Activated CD8-positive, alpha-beta T cell treated with anti-CD3 and anti-CD28 coated beads, Interleukin-2, amount 10 ng/mL, durations not matched to agents 7 days and 5 days (primary cell): ENCODE results near the gene TOLLIP. TPM values are rescaled to one million over a fixed set of nuclear protein-coding genes. Genes with fewer than 3 reads are reported as not detected.
"Not testable (repeated sequence)": the region's sequence is repeated elsewhere in the genome, so short reads cannot be mapped to it uniquely, and the experiment has no call there.

Source experiments
- ATAC-seq: fragments of 150-1000 bp; cut with Tn5 transposase; one replicate; pipeline ENCODE4 v1.10.0; 2021; ENCODE audit warnings: moderate library complexity
- CTCF ChIA-PET: fragments of 350-600 bp; sonication (Branson Sonifier 250); formaldehyde crosslinking; loops from one replicate; lab custom pipeline; 2021; ENCODE audit warnings: antibody characterized with exemption; lab: Charles Lee
- POLR2A ChIA-PET: fragments of 350-600 bp; sonication (Branson Sonifier 250); formaldehyde crosslinking; loops from one replicate; lab custom pipeline; 2021; ENCODE audit warnings: antibody characterized with exemption; lab: Charles Lee
- DNase-seq: peaks from one replicate; pipeline ENCODE4 v3.0.0-alpha.2; 2020
- H3K27ac Mint-ChIP-seq: one replicate; pipeline ENCODE4 v1.8.0; 2021; ENCODE audit warnings: mild to moderate bottlenecking, mixed read lengths
- H3K27me3 Mint-ChIP-seq: one replicate; pipeline ENCODE4 v1.8.0; 2021; ENCODE audit warnings: low read depth, mixed read lengths
- H3K36me3 Mint-ChIP-seq: one replicate; pipeline ENCODE4 v1.8.0; 2021; ENCODE audit warnings: low read depth, mixed read lengths
- H3K4me1 Mint-ChIP-seq: one replicate; pipeline ENCODE4 v1.8.0; 2021; ENCODE audit warnings: low read depth, mixed read lengths
- H3K4me3 Mint-ChIP-seq: one replicate; pipeline ENCODE4 v1.8.0; 2021; ENCODE audit warnings: mild to moderate bottlenecking, mixed read lengths
- H3K9me3 Mint-ChIP-seq: one replicate; pipeline ENCODE4 v1.8.0; 2022; ENCODE audit warnings: mixed read lengths; ENCODE audit not compliant: insufficient read depth
- total RNA-seq, 2 experiments: library from RNA; stranded (reverse); gene quantifications; one replicate each; pipeline ENCODE4 v1.2.3, GENCODE V29; 2021

TOLLIP gene
- total RNA-seq, result 10 to 100 TPM; 27.1 to 34.3 TPM

DNA sequence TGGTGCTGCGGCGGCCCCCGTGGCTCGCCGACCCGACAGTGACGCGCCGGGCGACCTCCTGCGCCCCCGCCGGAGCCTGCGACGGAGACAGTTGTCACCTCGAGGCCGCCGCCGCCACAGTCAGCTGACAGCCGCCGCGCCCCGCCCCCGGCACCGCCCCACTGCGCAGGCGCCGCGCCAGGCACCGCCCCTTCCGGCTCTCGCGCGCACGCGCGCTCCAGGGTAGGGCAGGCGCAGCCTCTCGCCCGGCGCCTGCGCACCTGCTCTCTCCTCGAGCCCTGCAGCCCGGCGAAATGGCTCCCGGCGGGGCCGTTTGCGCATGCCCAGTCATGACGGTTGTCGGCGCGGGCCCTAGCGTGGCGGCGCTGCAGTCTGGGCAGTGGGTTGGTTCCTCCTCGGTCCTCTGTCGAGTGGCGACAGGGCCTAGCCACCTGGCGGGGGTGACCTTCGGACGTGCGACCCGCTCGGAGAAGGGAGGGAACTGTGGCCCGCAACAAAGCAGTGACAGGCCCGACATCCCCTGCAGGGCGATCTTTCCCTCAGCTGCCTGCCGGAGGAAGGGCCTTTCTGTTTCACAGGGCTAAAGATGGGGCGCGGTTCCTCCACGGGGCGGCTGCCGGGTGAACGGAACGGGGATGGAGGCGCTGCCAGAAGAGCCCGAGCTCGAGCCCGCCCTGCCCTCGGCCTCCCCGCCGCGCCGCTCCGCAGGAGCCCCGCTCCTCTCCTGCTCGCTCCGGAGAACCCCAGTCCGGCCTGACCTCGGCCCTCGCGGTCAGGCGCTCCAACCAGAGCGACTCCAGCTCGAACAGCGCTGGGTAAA lies at the start of gene TOLLIP:
Gene TOLLIP, minus strand, starts transcription at position 135 of the 820 bp plus-strand sequence. Its CDS starts 134 bp downstream, at position 1.
- peaks cover 19% of the 10 kb centered on the region for H3K9me3 Mint-ChIP-seq
- POLR2A ChIA-PET, result interaction anchor here (0.7 to 1.5 kb wide), 6 partner anchors 18 to 1135 kb away, joined by 3 to 12 read pairs (median 4); partner anchors contain the start of gene KCNQ1
- CTCF ChIA-PET, result interaction anchor here (1.1 to 1.4 kb wide), 2 partner anchors 73 to 265 kb away, joined by 3 read pairs; no protein-coding TSS in a partner anchor
- peak within 1 kb of the TSS; percentile 96 for H3K27ac Mint-ChIP-seq
- DNase-seq (peak; percentile 97), ATAC-seq (peak; percentile 93)
- H3K4me3 Mint-ChIP-seq, result peak within 1 kb of the TSS; percentile 75
- H3K4me1 Mint-ChIP-seq, result peaks cover 37% of the 10 kb centered on the region
- peaks cover 16% of the 10 kb centered on the region for H3K36me3 Mint-ChIP-seq
- H3K27me3 Mint-ChIP-seq, result peaks cover 17% of the 10 kb centered on the region

- H3K36me3 Mint-ChIP-seq, DNase-seq, H3K27me3 Mint-ChIP-seq, H3K9me3 Mint-ChIP-seq, CTCF ChIA-PET, POLR2A ChIA-PET, ATAC-seq, H3K4me3 Mint-ChIP-seq, H3K4me1 Mint-ChIP-seq, H3K27ac Mint-ChIP-seq: not testable (repeated sequence)
Observed at GRCh38 chr11:1358931-1359330, 49.5 kb upstream of the TOLLIP start.

GRCh38 chr11:1358286-1358685 lies 48.9 kb upstream of the TOLLIP start:
- Mint-ChIP-seq H3K4me1 (no peaks in the 10 kb centered on the region), H3K27me3 (no peaks in the 10 kb centered on the region), H3K4me3 (no peak overlapping the region), H3K27ac (no peak overlapping the region), H3K9me3 (no peaks in the 10 kb centered on the region), H3K36me3 (no peaks in the 10 kb centered on the region)
- POLR2A ChIA-PET, result no interaction called here
- CTCF ChIA-PET, result no interaction called here
- no peak for ATAC-seq
- no peak for DNase-seq

- POLR2A ChIA-PET, result no interaction called here
- H3K27me3 Mint-ChIP-seq, result no peaks in the 10 kb centered on the region
- CTCF ChIA-PET, result no interaction called here
- ATAC-seq (no peak), DNase-seq (no peak)
- no peaks in the 10 kb centered on the region for H3K9me3 Mint-ChIP-seq
- H3K4me1 Mint-ChIP-seq, result no peaks in the 10 kb centered on the region
- no peak overlapping the region for H3K27ac Mint-ChIP-seq
- H3K36me3 Mint-ChIP-seq, result no peaks in the 10 kb centered on the region
- no peak overlapping the region for H3K4me3 Mint-ChIP-seq
Observed at GRCh38 chr11:1356478-1356960, 47.1 kb upstream of the TOLLIP start.

DNA sequence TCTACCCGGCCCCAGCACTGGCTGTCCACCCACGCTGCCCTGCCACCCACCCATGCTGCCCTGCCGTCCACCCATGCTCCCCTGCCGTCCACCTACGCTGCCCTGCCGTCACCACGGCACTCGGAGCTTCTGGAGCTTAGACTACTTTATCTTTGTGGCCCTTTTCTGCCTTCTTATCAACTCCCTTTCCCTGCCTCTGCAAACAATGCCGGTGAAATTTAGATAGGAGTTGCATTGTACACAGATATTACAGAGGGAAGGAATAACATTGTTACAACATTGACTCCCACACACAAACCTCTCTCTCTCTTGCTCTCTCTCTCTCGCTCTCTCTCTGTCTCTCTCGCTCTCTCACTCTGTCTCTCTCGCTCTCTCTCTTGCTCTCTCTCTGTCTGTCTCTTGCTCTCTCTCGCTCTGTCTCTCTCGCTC lies 46.6 kb upstream of the TOLLIP start:
- CTCF ChIA-PET, result no interaction called here
- no peak overlapping the region for H3K4me3 Mint-ChIP-seq
- no peaks in the 10 kb centered on the region for H3K27me3 Mint-ChIP-seq
- ATAC-seq (no peak), DNase-seq (no peak)
- POLR2A ChIA-PET, result no interaction called here
- no peaks in the 10 kb centered on the region for H3K9me3 Mint-ChIP-seq
- no peak overlapping the region for H3K27ac Mint-ChIP-seq
- no peaks in the 10 kb centered on the region for H3K36me3 Mint-ChIP-seq
- no peaks in the 10 kb centered on the region for H3K4me1 Mint-ChIP-seq

- ATAC-seq, result no peak
- Mint-ChIP-seq H3K27me3 (no peaks in the 10 kb centered on the region), H3K9me3 (no peaks in the 10 kb centered on the region), H3K27ac (no peak overlapping the region), H3K4me1 (no peaks in the 10 kb centered on the region), H3K4me3 (no peak overlapping the region), H3K36me3 (no peaks in the 10 kb centered on the region)
- CTCF ChIA-PET, result no interaction called here
- no peak for DNase-seq
- POLR2A ChIA-PET, result no interaction called here
Observed at GRCh38 chr11:1354125-1354938, 44.9 kb upstream of the TOLLIP start.

- DNase-seq, result no peak
- ChIA-PET POLR2A (no interaction called here), CTCF (no interaction called here)
- H3K27ac Mint-ChIP-seq, result no peak overlapping the region
- H3K4me3 Mint-ChIP-seq, result no peak overlapping the region
- no peaks in the 10 kb centered on the region for H3K4me1 Mint-ChIP-seq
- H3K27me3 Mint-ChIP-seq, result no peaks in the 10 kb centered on the region
- H3K36me3 Mint-ChIP-seq, result no peaks in the 10 kb centered on the region
- no peak for ATAC-seq
- H3K9me3 Mint-ChIP-seq, result no peaks in the 10 kb centered on the region
Observed at GRCh38 chr11:1353383-1354124, 44.1 kb upstream of the TOLLIP start.

DNA sequence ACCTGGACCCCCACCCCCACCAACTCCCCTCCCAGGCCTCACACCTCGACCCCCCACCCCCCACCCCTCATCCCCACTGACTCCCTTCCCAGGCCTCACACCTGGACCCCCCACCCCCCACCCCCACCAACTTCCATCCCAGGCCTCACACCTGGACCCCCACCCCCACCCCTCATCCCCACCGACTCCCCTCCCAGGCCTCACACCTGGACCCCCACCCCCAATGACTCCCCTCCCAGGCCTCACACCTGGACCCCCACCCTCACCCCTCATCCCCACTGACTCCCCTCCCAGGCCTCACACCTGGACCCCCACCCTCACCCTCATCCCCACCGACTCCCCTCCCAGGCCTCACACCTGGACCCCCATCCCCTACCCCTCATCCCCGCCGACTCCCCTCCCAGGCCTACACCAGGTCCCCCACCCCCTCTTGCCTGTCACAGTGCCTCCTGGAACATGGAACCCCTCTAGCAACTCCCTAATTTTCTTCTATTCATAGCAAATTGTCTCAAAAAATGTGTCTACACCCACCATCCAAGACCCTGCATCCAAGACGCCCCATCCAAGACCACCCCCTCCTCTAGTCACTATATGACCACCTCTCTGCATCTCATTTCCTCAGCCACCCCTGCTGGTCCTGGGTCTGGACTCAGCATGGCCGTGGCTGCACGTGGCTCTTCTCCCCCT lies 43.4 kb upstream of the TOLLIP start:
- no peaks in the 10 kb centered on the region for H3K36me3 Mint-ChIP-seq
- no peaks in the 10 kb centered on the region for H3K9me3 Mint-ChIP-seq
- CTCF ChIA-PET, result no interaction called here
- DNase-seq (no peak), ATAC-seq (no peak)
- H3K27ac Mint-ChIP-seq, result no peak overlapping the region
- POLR2A ChIA-PET, result no interaction called here
- H3K4me3 Mint-ChIP-seq, result no peak overlapping the region
- no peaks in the 10 kb centered on the region for H3K27me3 Mint-ChIP-seq
- H3K4me1 Mint-ChIP-seq, result no peaks in the 10 kb centered on the region

DNA sequence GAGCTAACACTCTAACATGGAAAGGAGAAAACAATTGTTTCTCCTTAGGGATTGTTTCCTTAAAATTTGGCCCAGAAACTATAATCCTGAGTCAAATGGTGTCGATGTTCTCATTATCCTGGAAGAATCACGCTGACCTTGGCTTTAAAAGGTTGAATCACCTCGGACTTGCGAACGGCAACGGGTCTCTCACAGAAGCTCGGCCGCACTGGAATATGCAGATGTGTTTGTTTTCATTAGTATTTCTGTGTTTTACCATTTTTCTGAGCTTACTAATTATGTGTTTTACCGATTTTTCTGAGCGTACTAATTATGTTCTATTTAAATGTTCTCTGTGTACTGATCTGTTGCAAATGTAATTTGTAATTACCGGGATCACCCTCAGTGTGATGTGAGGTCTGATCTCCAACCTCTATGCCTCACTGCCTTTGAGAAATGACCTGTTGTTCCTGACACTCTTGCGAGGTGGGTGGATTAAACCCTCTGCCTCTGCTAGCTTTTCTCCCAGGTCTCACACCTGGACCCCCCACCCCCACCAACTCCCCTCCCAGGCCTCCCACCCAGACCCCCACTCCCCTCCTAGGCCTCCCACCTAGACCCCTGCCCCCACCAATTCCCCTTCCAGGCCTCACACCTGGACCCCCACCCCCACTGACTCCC lies 42.0 kb upstream of the TOLLIP start:
- POLR2A ChIA-PET, result interaction anchor here (1.0 kb wide), 1 partner anchor 21 kb away, joined by 3 read pairs; no protein-coding TSS in a partner anchor
- CTCF ChIA-PET, result interaction anchor here (0.9 kb wide), 1 partner anchor 224 kb away, joined by 3 read pairs; no protein-coding TSS in a partner anchor
- no peak for DNase-seq
- Mint-ChIP-seq H3K4me3 (no peak overlapping the region), H3K4me1 (no peaks in the 10 kb centered on the region), H3K36me3 (no peaks in the 10 kb centered on the region), H3K9me3 (no peaks in the 10 kb centered on the region), H3K27ac (no peak overlapping the region), H3K27me3 (no peaks in the 10 kb centered on the region)
- ATAC-seq, result no peak

DNA sequence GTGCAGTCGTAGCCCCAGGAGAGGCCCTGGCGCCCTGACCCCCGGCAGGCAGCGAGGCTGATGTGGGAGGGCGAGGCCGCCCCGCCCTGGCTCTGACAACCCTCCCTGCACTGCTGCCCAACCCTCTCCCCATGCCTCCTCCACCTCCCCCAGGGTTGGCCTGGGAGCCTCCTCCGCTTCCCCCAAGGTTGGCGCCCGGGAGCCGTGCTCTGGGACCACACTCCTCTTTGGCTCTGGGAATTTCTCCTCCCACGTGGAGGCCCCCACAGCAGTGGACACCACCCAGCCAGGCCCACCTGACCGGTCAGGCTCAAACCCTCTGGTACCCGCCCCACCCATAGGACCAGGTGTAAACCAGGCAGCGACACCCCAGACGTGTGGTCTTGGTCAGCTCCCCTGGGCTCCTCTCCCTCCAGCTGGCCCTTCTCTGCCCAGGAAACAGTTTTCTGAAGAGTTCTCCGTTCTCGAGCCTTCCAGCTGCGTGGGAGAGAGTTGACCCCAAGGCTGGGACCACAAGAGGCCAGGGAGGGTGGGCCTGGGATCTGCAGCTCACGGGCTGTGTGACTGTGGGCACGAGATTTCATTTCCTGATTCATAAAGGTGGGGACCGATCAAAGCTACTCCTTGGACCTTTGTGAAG lies 40.8 kb upstream of the TOLLIP start:
- no peaks in the 10 kb centered on the region for H3K9me3 Mint-ChIP-seq
- no peaks in the 10 kb centered on the region for H3K36me3 Mint-ChIP-seq
- peaks cover 10% of the 10 kb centered on the region for H3K4me1 Mint-ChIP-seq
- POLR2A ChIA-PET, result no interaction called here
- H3K27ac Mint-ChIP-seq, result no peak overlapping the region
- DNase-seq (no peak), ATAC-seq (no peak)
- H3K27me3 Mint-ChIP-seq, result no peaks in the 10 kb centered on the region
- CTCF ChIA-PET, result no interaction called here
- no peak overlapping the region for H3K4me3 Mint-ChIP-seq
